Activated T-helper 2 cell treated with anti-CD3 and anti-CD28 coated beads, Interferon-gamma antibody, Interleukin-2, Interleukin-4, amounts not matched to agents 10 μg/mL and 5 μg/mL and 100 μg/mL, durations not matched to agents 14 hours and 24 hours and 36 hours (primary cell): ENCODE measurements around the gene BIRC2. TPM values are rescaled to one million over a fixed set of nuclear protein-coding genes. Genes with fewer than 3 reads are reported as not detected.

Experiments
- DNase-seq: peaks from one replicate; pipeline ENCODE4 v3.0.0; 2021; ENCODE audit warnings: low spot score
- H3K27ac Mint-ChIP-seq: one replicate; pipeline ENCODE4 v1.8.0; 2021; ENCODE audit warnings: mixed read lengths
- H3K27me3 Mint-ChIP-seq: one replicate; pipeline ENCODE4 v1.8.0; 2021; ENCODE audit warnings: low read depth, mixed read lengths
- H3K36me3 Mint-ChIP-seq: one replicate; pipeline ENCODE4 v1.8.0; 2021; ENCODE audit warnings: low read depth, mixed read lengths
- H3K4me1 Mint-ChIP-seq: one replicate; pipeline ENCODE4 v1.8.0; 2021; ENCODE audit warnings: low read depth, mixed read lengths
- H3K4me3 Mint-ChIP-seq: one replicate; pipeline ENCODE4 v1.8.0; 2021; ENCODE audit warnings: low read depth, mild to moderate bottlenecking, moderate library complexity, mixed read lengths
- H3K9me3 Mint-ChIP-seq: one replicate; pipeline ENCODE4 v1.8.0; 2021; ENCODE audit warnings: mixed read lengths
- intact Hi-C: fragments of 100-400 bp; cut with micrococcal nuclease; formaldehyde crosslinking; loops from one replicate; pipeline ENCODE4 v1.15.1; 2023
- total RNA-seq: library from RNA; stranded (reverse); gene quantifications from 2 replicates; pipeline ENCODE4 v1.2.3, GENCODE V29; 2022

BIRC2 gene
- total RNA-seq, 1 donor from 2014 or later, result 30.4 TPM

DNA sequence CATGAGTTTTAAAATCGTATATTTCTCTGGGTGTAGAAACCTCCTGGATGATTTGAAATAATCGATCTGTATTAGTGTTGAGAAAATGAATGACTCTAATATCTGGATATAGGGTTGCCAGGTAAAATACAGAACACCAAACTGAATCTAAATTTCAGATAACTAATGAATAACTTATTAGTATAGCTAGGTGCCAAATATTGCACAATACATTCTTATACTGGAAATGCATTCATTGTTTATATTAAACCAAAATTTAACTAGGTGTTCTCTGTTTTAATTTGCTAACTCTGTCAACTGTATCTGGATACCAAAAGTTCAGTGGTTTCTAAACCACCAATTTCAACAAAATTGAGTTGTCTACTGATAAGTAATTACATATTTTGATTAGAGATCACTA is 32.2 kb upstream of the BIRC2 start:
- no peak overlapping the region for H3K4me3 Mint-ChIP-seq
- peaks cover 37% of the 10 kb centered on the region for H3K36me3 Mint-ChIP-seq
- no peaks in the 10 kb centered on the region for H3K9me3 Mint-ChIP-seq
- peak overlapping the region; percentile 54 for H3K27ac Mint-ChIP-seq
- DNase-seq, result no peak
- intact Hi-C loops, result loop anchor here (5.0 to 10.0 kb wide), 2 partner anchors 283 to 710 kb away; no protein-coding TSS in a partner anchor
- no peaks in the 10 kb centered on the region for H3K27me3 Mint-ChIP-seq
- H3K4me1 Mint-ChIP-seq, result peaks cover 44% of the 10 kb centered on the region

DNA sequence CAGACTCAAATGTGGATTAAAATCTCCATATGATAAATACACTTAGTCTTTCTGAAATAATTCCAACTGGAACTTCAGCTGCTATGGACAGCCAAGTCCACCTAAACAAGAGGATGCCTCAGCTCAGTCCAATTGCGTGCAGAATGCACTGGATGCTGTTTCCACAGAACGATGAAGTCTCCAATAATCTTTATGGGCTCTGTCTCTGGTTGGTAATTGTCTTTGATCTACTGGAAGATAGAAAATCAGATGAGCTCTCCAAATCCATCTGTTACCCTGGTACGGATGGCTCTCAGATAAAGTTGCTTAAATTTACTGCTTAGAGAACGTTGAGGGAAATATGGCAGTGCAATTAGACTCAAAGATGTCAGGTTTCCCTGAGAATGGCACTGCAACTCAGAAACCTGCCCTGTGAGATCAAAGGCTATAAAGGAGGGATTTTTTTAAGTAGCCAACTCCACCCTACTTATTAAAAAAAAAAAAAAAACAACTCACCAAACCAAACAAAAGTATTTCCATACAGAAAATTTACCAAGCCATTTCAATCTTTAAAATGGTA is 30.6 kb upstream of the BIRC2 start:
- H3K4me3 Mint-ChIP-seq, result peak overlapping the region; percentile 98
- H3K36me3 Mint-ChIP-seq, result peaks cover 44% of the 10 kb centered on the region
- H3K4me1 Mint-ChIP-seq, result peaks cover 52% of the 10 kb centered on the region
- intact Hi-C loops, result loop anchor here (5.0 to 10.0 kb wide), 2 partner anchors 281 to 708 kb away; no protein-coding TSS in a partner anchor
- DNase-seq, result no peak
- no peaks in the 10 kb centered on the region for H3K27me3 Mint-ChIP-seq
- no peaks in the 10 kb centered on the region for H3K9me3 Mint-ChIP-seq
- H3K27ac Mint-ChIP-seq, result peak overlapping the region; percentile 99

DNA sequence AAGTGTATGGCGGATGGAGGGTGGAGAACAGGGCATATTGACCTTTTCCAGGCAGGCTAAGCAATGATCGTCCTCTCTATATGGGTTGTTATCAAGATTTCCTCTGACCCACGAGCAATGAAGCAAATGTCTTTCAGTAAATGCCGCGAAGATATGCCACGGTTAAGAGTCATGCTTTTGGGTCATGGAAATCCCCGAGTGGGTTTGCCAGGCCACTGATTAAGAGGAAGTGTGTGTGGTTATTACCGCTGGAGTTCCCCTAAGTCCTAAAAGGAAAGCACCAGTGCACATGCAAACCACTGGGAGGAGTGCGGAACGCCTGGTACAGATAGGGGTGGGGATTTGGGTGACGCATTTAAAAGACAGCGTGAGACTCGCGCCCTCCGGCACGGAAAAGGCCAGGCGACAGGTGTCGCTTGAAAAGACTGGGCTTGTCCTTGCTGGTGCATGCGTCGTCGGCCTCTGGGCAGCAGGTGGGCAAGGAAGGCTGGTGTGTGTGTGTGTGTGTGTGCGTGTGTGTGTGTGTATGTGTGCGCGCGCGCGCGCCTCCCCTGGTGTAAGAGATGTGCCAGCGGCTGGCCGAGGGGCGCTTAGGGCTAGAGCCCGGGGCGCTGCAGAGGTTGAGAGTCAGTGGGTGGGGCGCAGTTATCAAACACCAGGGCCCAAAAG is 29.8 kb upstream of the BIRC2 start, which contains the start of gene BIRC3:
Gene BIRC3 (plus strand): TSS at position 386 of the 669 bp plus-strand sequence. CDS start 7,026 bp downstream, outside the sequence.
- Mint-ChIP-seq H3K36me3 (peaks cover 52% of the 10 kb centered on the region), H3K4me1 (peaks cover 58% of the 10 kb centered on the region), H3K9me3 (no peaks in the 10 kb centered on the region), H3K27ac (peak within 1 kb of the TSS; percentile 99), H3K27me3 (no peaks in the 10 kb centered on the region), H3K4me3 (peak within 1 kb of the TSS; percentile 98)
- peak; percentile 91 for DNase-seq
- intact Hi-C loops, result loop anchor here (1.0 to 10.0 kb wide), 6 partner anchors 13 to 708 kb away; partner anchors contain the start of gene BIRC2

DNA sequence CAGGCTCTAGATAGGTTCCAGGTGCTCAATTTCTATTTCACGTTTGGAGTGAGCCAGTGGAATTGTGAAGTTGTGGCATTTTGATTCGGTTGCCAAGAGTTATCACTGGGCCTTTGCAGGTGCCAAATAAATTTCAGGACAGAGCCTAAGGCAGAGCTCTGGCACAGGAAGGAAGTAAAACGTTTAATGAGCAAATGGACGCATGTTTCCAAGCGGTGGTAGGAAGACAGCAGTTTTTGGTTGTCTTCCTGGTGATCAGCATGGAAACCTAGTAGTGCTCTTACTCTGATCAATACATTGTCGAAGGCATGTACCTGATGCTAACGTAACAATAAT is 29.3 kb upstream of the BIRC2 start:
- Mint-ChIP-seq H3K27me3 (no peaks in the 10 kb centered on the region), H3K36me3 (peaks cover 57% of the 10 kb centered on the region), H3K4me1 (peaks cover 60% of the 10 kb centered on the region), H3K27ac (peak overlapping the region; percentile 99), H3K9me3 (no peaks in the 10 kb centered on the region), H3K4me3 (peak overlapping the region; percentile 98)
- intact Hi-C loops, result loop anchor here (1.0 to 10.0 kb wide), 7 partner anchors 13 to 707 kb away; partner anchors contain the start of gene BIRC2
- DNase-seq, result no peak

DNA sequence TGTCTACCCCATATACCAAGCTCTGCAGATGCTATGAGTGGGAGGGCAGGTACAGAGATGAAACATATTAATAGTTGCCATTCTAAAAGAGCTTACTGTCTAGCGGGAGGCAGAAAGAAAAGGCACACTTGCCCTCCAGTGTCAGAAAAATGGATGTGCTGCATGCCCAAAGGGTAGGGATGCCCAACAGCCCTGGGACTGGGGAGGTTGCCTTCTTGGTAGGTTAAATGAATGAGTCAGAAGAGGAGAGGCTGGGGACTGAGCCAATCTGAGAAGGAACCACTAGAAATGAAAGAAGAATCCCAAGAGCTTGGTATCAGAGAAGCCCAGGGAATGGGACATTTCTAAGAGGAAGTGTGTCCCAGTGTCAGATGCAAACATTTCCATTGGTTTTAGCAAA is 28.5 kb upstream of the BIRC2 start:
- H3K27me3 Mint-ChIP-seq, result no peaks in the 10 kb centered on the region
- no peaks in the 10 kb centered on the region for H3K9me3 Mint-ChIP-seq
- H3K27ac Mint-ChIP-seq, result peak overlapping the region; percentile 92
- peak overlapping the region; percentile 98 for H3K4me3 Mint-ChIP-seq
- DNase-seq, result no peak
- peaks cover 60% of the 10 kb centered on the region for H3K36me3 Mint-ChIP-seq
- intact Hi-C loops, result loop anchor here (1.0 to 10.0 kb wide), 3 partner anchors 30 to 706 kb away; no protein-coding TSS in a partner anchor
- H3K4me1 Mint-ChIP-seq, result peaks cover 57% of the 10 kb centered on the region

DNA sequence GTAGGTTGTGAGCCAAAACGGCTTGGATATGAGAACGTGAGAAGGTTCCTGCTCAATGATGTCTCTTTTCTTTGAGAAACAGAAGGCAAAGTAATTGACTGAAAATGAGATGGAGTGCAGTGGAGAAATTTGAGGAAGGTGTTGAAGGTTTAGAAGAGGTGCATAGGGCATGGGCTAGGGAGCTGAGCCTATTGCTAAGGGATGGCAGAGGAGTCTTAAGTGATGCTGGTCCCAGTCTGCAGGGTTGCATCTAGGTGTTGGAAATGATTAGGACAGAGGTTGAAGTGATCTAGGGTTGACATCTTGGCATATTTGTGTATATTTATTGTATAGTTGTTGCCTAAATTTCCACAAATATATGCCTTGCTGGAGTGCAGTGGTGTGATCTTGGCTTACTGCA is 27.5 kb upstream of the BIRC2 start:
- intact Hi-C loops, result loop anchor here (5.0 to 10.0 kb wide), 2 partner anchors 278 to 705 kb away; no protein-coding TSS in a partner anchor
- H3K36me3 Mint-ChIP-seq, result peaks cover 67% of the 10 kb centered on the region
- H3K27me3 Mint-ChIP-seq, result no peaks in the 10 kb centered on the region
- no peaks in the 10 kb centered on the region for H3K9me3 Mint-ChIP-seq
- peak overlapping the region; percentile 98 for H3K4me3 Mint-ChIP-seq
- peak overlapping the region; percentile 92 for H3K27ac Mint-ChIP-seq
- DNase-seq, result no peak
- peaks cover 58% of the 10 kb centered on the region for H3K4me1 Mint-ChIP-seq

DNA sequence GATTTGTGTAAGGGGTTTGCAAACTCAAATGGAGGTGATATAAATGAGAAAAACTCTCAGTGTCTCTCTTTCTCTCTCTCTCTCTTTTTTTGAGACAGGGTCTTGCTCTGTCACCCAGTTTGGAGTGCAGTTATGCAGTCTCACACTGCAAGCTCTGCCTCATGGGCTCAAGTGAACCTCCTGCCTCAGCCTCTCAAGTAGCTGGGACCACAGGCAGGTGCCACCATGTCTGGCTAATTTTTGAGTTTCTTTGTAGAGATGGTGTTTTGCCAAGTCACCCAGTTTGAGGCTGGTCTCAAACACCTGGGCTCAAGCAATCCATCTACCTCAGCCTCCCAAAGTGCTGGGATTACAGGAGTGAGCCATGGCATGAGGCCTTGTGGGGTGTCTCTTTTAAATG is 26.8 kb upstream of the BIRC2 start:
- Mint-ChIP-seq H3K36me3 (peaks cover 72% of the 10 kb centered on the region), H3K9me3 (no peaks in the 10 kb centered on the region), H3K4me3 (peak overlapping the region; percentile 98), H3K27me3 (no peaks in the 10 kb centered on the region), H3K4me1 (peaks cover 57% of the 10 kb centered on the region), H3K27ac (peak overlapping the region; percentile 92)
- DNase-seq, result no peak
- intact Hi-C loops, result no loop called here

DNA sequence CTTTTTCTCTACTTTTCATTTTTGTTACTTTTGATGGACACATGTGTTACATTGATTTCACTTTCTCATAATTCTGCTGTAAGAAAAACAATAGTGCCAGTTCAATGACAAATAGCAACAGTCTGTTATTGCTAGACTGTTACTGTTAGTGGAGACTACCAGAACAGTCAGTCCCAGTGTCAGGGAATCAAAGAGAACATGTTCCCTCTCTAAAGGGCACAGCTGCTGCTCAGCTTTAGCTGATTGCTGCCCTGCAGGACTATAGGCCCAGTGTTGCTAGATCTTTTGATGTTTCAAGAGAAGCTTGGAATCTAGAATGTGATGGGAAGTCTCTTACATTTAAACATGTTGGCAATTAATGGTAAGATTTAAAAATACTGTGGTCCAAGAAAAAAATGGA is 26.3 kb upstream of the BIRC2 start:
- H3K27me3 Mint-ChIP-seq, result no peaks in the 10 kb centered on the region
- peak overlapping the region; percentile 98 for H3K4me3 Mint-ChIP-seq
- H3K27ac Mint-ChIP-seq, result peak overlapping the region; percentile 92
- intact Hi-C loops, result no loop called here
- no peaks in the 10 kb centered on the region for H3K9me3 Mint-ChIP-seq
- H3K36me3 Mint-ChIP-seq, result peaks cover 74% of the 10 kb centered on the region
- no peak for DNase-seq
- peaks cover 54% of the 10 kb centered on the region for H3K4me1 Mint-ChIP-seq

DNA sequence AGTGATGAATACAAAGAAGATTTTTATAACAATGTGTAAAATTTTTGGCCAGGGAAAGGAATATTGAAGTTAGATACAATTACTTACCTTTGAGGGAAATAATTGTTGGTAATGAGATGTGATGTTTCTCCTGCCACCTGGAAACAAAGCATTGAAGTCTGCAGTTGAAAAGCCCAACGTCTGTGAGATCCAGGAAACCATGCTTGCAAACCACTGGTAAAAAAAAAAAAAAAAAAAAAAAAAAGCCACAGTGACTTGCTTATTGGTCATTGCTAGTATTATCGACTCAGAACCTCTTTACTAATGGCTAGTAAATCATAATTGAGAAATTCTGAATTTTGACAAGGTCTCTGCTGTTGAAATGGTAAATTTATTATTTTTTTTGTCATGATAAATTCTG is 24.5 kb upstream of the BIRC2 start:
- Mint-ChIP-seq H3K9me3 (no peaks in the 10 kb centered on the region), H3K36me3 (peaks cover 82% of the 10 kb centered on the region), H3K27me3 (no peaks in the 10 kb centered on the region), H3K4me1 (peaks cover 46% of the 10 kb centered on the region), H3K4me3 (peak overlapping the region; percentile 74), H3K27ac (peak overlapping the region; percentile 67)
- intact Hi-C loops, result no loop called here
- no peak for DNase-seq

DNA sequence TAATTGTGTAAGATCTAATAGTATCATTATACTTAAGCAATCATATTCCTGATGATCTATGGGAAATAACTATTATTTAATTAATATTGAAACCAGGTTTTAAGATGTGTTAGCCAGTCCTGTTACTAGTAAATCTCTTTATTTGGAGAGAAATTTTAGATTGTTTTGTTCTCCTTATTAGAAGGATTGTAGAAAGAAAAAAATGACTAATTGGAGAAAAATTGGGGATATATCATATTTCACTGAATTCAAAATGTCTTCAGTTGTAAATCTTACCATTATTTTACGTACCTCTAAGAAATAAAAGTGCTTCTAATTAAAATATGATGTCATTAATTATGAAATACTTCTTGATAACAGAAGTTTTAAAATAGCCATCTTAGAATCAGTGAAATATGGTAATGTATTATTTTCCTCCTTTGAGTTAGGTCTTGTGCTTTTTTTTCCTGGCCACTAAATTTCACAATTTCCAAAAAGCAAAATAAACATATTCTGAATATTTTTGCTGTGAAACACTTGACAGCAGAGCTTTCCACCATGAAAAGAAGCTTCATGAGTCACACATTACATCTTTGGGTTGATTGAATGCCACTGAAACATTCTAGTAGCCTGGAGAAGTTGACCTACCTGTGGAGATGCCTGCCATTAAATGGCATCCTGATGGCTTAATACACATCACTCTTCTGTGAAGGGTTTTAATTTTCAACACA is 23.3 kb upstream of the BIRC2 start:
- Mint-ChIP-seq H3K9me3 (no peaks in the 10 kb centered on the region), H3K27me3 (no peaks in the 10 kb centered on the region), H3K4me1 (peaks cover 42% of the 10 kb centered on the region), H3K4me3 (no peak overlapping the region), H3K36me3 (peaks cover 85% of the 10 kb centered on the region), H3K27ac (no peak overlapping the region)
- DNase-seq, result no peak
- intact Hi-C loops, result no loop called here

DNA sequence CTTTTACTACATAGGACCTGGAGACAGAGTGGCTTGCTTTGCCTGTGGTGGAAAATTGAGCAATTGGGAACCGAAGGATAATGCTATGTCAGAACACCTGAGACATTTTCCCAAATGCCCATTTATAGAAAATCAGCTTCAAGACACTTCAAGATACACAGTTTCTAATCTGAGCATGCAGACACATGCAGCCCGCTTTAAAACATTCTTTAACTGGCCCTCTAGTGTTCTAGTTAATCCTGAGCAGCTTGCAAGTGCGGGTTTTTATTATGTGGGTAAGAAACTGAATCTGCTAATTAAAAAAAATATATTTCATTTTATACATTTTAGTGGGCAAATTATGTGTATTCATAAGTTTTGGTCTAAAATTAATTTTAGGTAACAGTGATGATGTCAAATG is 21.9 kb upstream of the BIRC2 start:
- Mint-ChIP-seq H3K36me3 (peaks cover 84% of the 10 kb centered on the region), H3K27me3 (no peaks in the 10 kb centered on the region), H3K27ac (no peak overlapping the region), H3K4me3 (no peak overlapping the region), H3K9me3 (no peaks in the 10 kb centered on the region), H3K4me1 (peaks cover 41% of the 10 kb centered on the region)
- intact Hi-C loops, result no loop called here
- no peak for DNase-seq

DNA sequence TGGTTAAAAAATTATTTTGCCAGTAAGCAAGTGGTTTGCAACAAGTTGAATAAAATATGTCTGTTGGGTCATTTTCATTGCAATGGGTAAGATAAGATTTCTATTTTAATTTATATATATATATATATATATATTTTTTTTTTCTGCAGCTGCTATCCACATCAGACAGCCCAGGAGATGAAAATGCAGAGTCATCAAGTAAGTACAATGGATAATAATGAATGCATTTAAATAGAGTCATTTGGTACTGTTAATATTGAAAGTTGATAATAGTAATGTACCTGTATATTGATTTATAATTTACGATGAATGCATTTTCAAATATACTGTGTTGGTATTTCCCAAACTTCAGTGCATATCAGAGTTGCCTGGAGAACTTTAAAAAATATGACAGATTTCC is 18.3 kb upstream of the BIRC2 start:
- Mint-ChIP-seq H3K36me3 (peaks cover 89% of the 10 kb centered on the region), H3K4me1 (peaks cover 29% of the 10 kb centered on the region), H3K27me3 (no peaks in the 10 kb centered on the region), H3K4me3 (no peak overlapping the region), H3K9me3 (no peaks in the 10 kb centered on the region), H3K27ac (no peak overlapping the region)
- DNase-seq, result no peak
- intact Hi-C loops, result no loop called here

DNA sequence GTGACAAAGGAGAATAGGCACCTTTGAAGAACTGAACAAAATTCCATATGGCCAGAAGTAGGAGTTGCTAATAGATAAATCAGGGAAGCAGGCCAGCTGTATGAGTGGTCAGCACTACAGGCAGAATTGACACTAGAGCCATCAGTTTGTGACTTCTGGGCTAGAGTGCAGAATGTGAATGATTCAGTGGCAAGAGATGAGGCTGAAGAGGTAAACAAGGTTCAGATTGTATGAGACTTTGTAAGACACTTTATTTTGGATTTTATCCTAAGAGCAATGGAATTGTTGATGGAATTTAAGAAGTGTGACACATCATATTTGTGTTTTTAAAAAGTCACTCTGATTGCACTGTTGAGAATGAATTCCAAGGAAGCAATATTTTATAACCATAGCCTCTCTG is 16.8 kb upstream of the BIRC2 start:
- no peak overlapping the region for H3K4me3 Mint-ChIP-seq
- intact Hi-C loops, result no loop called here
- peaks cover 83% of the 10 kb centered on the region for H3K36me3 Mint-ChIP-seq
- H3K27me3 Mint-ChIP-seq, result no peaks in the 10 kb centered on the region
- peaks cover 23% of the 10 kb centered on the region for H3K4me1 Mint-ChIP-seq
- DNase-seq, result no peak
- peak overlapping the region; percentile 29 for H3K27ac Mint-ChIP-seq
- H3K9me3 Mint-ChIP-seq, result no peaks in the 10 kb centered on the region
